Liver (tissue), 9 donors: ENCODE results near the gene RBCK1. TPM values are rescaled to one million over a fixed set of nuclear protein-coding genes. Genes with fewer than 3 reads are reported as not detected.

Experiments used
- DNase-seq: peaks from one replicate; pipeline ENCODE4 v3.0.0-alpha.2; 2017; ENCODE audit warnings: low spot score
- H3K27ac ChIP-seq, 2 donors: one replicate each; pipeline ENCODE4 v1.7.0; 2013; ENCODE audit warnings: inconsistent platforms in 2 of 2, low read length in 2 of 2, control low read depth in 1 of 2, low read depth in 1 of 2, mild to moderate bottlenecking in 1 of 2
- H3K27me3 ChIP-seq, 4 donors: one replicate each; pipeline versions ENCODE4 v1.6.1 to v1.7.0; 2013; ENCODE audit warnings: low read length in 3 of 4, inconsistent platforms in 1 of 4, mild to moderate bottlenecking in 1 of 4, moderate library complexity in 1 of 4; ENCODE audit not compliant: control insufficient read depth in 4 of 4, insufficient read depth in 4 of 4
- H3K36me3 ChIP-seq, 4 donors: one replicate each; pipeline versions ENCODE4 v1.6.1 to v1.7.0; 2013; ENCODE audit warnings: low read length in 3 of 4, mild to moderate bottlenecking in 3 of 4, low read depth in 1 of 4, moderate library complexity in 1 of 4; ENCODE audit not compliant: control insufficient read depth in 4 of 4, insufficient read depth in 3 of 4
- H3K4me1 ChIP-seq, 4 donors: one replicate each; pipeline versions ENCODE4 v1.6.1 to v1.7.0; 2013; ENCODE audit warnings: low read length in 3 of 4, mild to moderate bottlenecking in 3 of 4, moderate library complexity in 1 of 4; ENCODE audit not compliant: control insufficient read depth in 4 of 4, insufficient read depth in 4 of 4
- H3K4me3 ChIP-seq, 3 donors: one replicate each; pipeline versions ENCODE4 v1.6.1 to v1.7.0; 2013; ENCODE audit warnings: low read length in 3 of 3, control low read depth in 1 of 3, low read depth in 1 of 3, mild to moderate bottlenecking in 1 of 3
- H3K9ac ChIP-seq, 2 donors: one replicate each; pipeline ENCODE4 v1.7.0; 2013; ENCODE audit warnings: low read length in 2 of 2, mild to moderate bottlenecking in 2 of 2, moderate library complexity in 2 of 2, control low read depth in 1 of 2, low read depth in 1 of 2
- H3K9me3 ChIP-seq, 4 donors: one replicate each; pipeline versions ENCODE4 v1.6.1 to v1.7.0; 2013; ENCODE audit warnings: low read length in 3 of 4; ENCODE audit not compliant: control insufficient read depth in 4 of 4
- ATF3 ChIP-seq: IDR thresholded peaks from 2 replicates; pipeline ENCODE4 v1.6.1; 2016; ENCODE audit warnings: antibody characterized with exemption
- CTCF ChIP-seq: fragments of 150-350 bp; IDR thresholded peaks from 2 replicates; pipeline ENCODE4 v1.5.1; 2017; ENCODE audit warnings: improper control_type of control experiment, low read depth, low read length; ENCODE audit not compliant: missing input control
- EGR1 ChIP-seq, 2 donors: IDR thresholded peaks; 2 replicates each; pipeline ENCODE4 v1.6.1; 2016 to 2018; ENCODE audit warnings: antibody characterized with exemption in 2 of 2, low read depth in 2 of 2
- FOXA1 ChIP-seq: IDR thresholded peaks from 2 replicates; pipeline ENCODE4 v1.6.1; 2016; ENCODE audit warnings: antibody characterized with exemption
- FOXA2 ChIP-seq: IDR thresholded peaks from 2 replicates; pipeline ENCODE4 v1.6.1; 2016; ENCODE audit warnings: antibody characterized with exemption
- GABPA ChIP-seq, 2 donors: IDR thresholded peaks in 1 of 2; conservative IDR thresholded peaks in 1 of 2; 2 replicates each; pipeline ENCODE4 v1.6.1; 2016; ENCODE audit warnings: antibody characterized with exemption in 2 of 2, mild to moderate bottlenecking in 1 of 2, moderate library complexity in 1 of 2
- HNF4A ChIP-seq, 2 donors: conservative IDR thresholded peaks; 2 replicates each; pipeline ENCODE4 v1.6.1; 2016; ENCODE audit warnings: antibody characterized with exemption in 2 of 2, mild to moderate bottlenecking in 2 of 2
- HNF4G ChIP-seq: IDR thresholded peaks from 2 replicates; pipeline ENCODE4 v1.6.1; 2016; ENCODE audit warnings: antibody characterized with exemption
- JUND ChIP-seq, 2 donors: IDR thresholded peaks; 2 replicates each; pipeline ENCODE4 v1.6.1; 2016; ENCODE audit warnings: antibody characterized with exemption in 2 of 2
- MAX ChIP-seq: IDR thresholded peaks from 2 replicates; pipeline ENCODE4 v1.6.1; 2016; ENCODE audit warnings: antibody characterized with exemption
- NR2F2 ChIP-seq: IDR thresholded peaks from 2 replicates; pipeline ENCODE4 v1.6.1; 2016; ENCODE audit warnings: antibody characterized with exemption
- RAD21 ChIP-seq, 2 donors: IDR thresholded peaks; 2 replicates each; pipeline ENCODE4 v1.6.1; 2016; ENCODE audit warnings: antibody characterized with exemption in 2 of 2, mild to moderate bottlenecking in 2 of 2
- REST ChIP-seq: IDR thresholded peaks from 2 replicates; pipeline ENCODE4 v1.6.1; 2016; ENCODE audit warnings: antibody characterized with exemption, mild to moderate bottlenecking
- RXRA ChIP-seq, 2 donors: IDR thresholded peaks; 2 replicates each; pipeline ENCODE4 v1.6.1; 2017 to 2018; ENCODE audit warnings: antibody characterized with exemption in 2 of 2, mild to moderate bottlenecking in 1 of 2
- SP1 ChIP-seq: IDR thresholded peaks from 2 replicates; pipeline ENCODE4 v1.6.1; 2018; ENCODE audit warnings: antibody characterized with exemption, mild to moderate bottlenecking
- TAF1 ChIP-seq: conservative IDR thresholded peaks from 2 replicates; pipeline ENCODE4 v1.6.1; 2016; ENCODE audit warnings: antibody characterized with exemption, mild to moderate bottlenecking
- YY1 ChIP-seq: IDR thresholded peaks from 2 replicates; pipeline ENCODE4 v1.6.1; 2016; ENCODE audit warnings: antibody characterized with exemption, mild to moderate bottlenecking
- ZBTB33 ChIP-seq: IDR thresholded peaks from 2 replicates; pipeline ENCODE4 v1.6.1; 2016; ENCODE audit warnings: antibody characterized with exemption
- WGBS: extraction: QIAGEN DNeasy Blood & Tissue Kit; methylation state at CpG from one replicate; pipeline ENCODE4 v1.1.7; 2013; 5-methylcytosine and 5-hydroxymethylcytosine counted together
- polyA plus RNA-seq, 2 donors: library from polyadenylated mRNA; stranded (reverse) in 1 of 2; unstranded in 1 of 2; fragments of 200-250 nt in 1 of 2; fragments of >200 nt in 1 of 2; fragmentation: Nextera tagmentation in 1 of 2; extraction: Ambion mirVana in 1 of 2; gene quantifications; one replicate each; pipeline versions ENCODE4 v1.2.1 to v1.2.3, GENCODE V29; 2013 to 2015
- total RNA-seq, 2 donors: library from RNA; depleted of rRNA; stranded (reverse); fragments of >200 nt; gene quantifications; one replicate each; pipeline ENCODE4 v1.2.3, GENCODE V29; 2014
- donor health status: healthy.
- donor health status: healthy.
- donor health status: healthy.
- donor health status: healthy.
- donor health status: healthy.

Gene RBCK1
- total and polyA plus RNA-seq, 4 donors: 18.0 to 62.6 (median 54.8) TPM

- Histone ChIP-seq H3K4me1 (peaks cover 0 to 8% (median 4%) of the 10 kb centered on the region in 4 donors), H3K4me3 (no peak overlapping the region), H3K27ac (peak overlapping the region; percentile 27 to 29), H3K9me3 (no peaks in the 10 kb centered on the region), H3K36me3 (no peaks in the 10 kb centered on the region), H3K9ac (no peak overlapping the region), H3K27me3 (no peaks in the 10 kb centered on the region)
- TF ChIP-seq ATF3 (no peak), HNF4G (no peak), JUND (IDR thresholded peaks at IDR 0.05) (no peak), YY1 (no peak), SP1 (no peak), FOXA1 (no peak), RXRA (IDR thresholded peaks at IDR 0.05) (no peak), REST (no peak), TAF1 (no peak), EGR1 (IDR thresholded peaks at IDR 0.05; ENCODE audit: low read depth in 2 of 2) (no peak), RAD21 (IDR thresholded peaks at IDR 0.05) (no peak), HNF4A (conservative IDR thresholded peaks at IDR 0.05) (no peak), GABPA (IDR thresholded peaks at IDR 0.05 in 1 of 2, conservative IDR thresholded peaks at IDR 0.05 in 1 of 2) (no peak), ZBTB33 (no peak), CTCF (no peak), NR2F2 (no peak), MAX (no peak), FOXA2 (no peak)
- no peak for DNase-seq
- WGBS: 91% methylated on average over 13 of the region's 13 CpGs
Observed at GRCh38 chr20:363319-364078, 44.6 kb upstream of the RBCK1 start.
